Esophagus squamous epithelium (tissue), 5 donors: ENCODE measurements around the gene ARHGAP30. TPM values are rescaled to one million over a fixed set of nuclear protein-coding genes. Genes with fewer than 3 reads are reported as not detected.

Experiments used
- DNase-seq: peaks from one replicate; lab custom pipeline; 2025; lab: John Stamatoyannopoulos, UW
- H3K27ac ChIP-seq, 4 donors: fragments of 200-600 bp; sonication (generic); one replicate each; pipeline ENCODE4 v1.5.1; 2016 to 2019; ENCODE audit warnings: mild to moderate bottlenecking in 1 of 4
- H3K27me3 ChIP-seq, 4 donors: fragments of 200-600 bp; sonication (generic); 1 replicate in 3 of 4; 2 replicates in 1 of 4; pipeline versions ENCODE4 v1.5.1 to v1.6.0; 2017 to 2021; ENCODE audit warnings: antibody characterized with exemption in 1 of 4
- H3K36me3 ChIP-seq, 3 donors: fragments of 200-600 bp; sonication (generic); one replicate each; pipeline ENCODE4 v1.5.1; 2016 to 2019
- H3K4me1 ChIP-seq, 3 donors: fragments of 200-600 bp; sonication (generic); one replicate each; pipeline ENCODE4 v1.5.1; 2017 to 2019
- H3K4me3 ChIP-seq, 4 donors: fragments of 200-600 bp; sonication (generic); 1 replicate in 3 of 4; 2 replicates in 1 of 4; pipeline ENCODE4 v1.5.1; 2016 to 2019; ENCODE audit warnings: mild to moderate bottlenecking in 2 of 4, moderate library complexity in 1 of 4
- H3K9me3 ChIP-seq, 3 donors: fragments of 200-600 bp; sonication (generic); one replicate each; pipeline ENCODE4 v1.5.1; 2016 to 2019
- CTCF ChIP-seq, 6 experiments: fragments of 450-650 bp in 4 of 6; fragments of 200-600 bp in 2 of 6; sonication (generic) in 2 of 6; IDR thresholded peaks; one replicate each; pipeline ENCODE4 v1.5.1; 2016 to 2019; ENCODE audit warnings: antibody characterized with exemption in 6 of 6, mild to moderate bottlenecking in 4 of 6, moderate library complexity in 4 of 6
- POLR2A ChIP-seq, 4 donors: fragments of 450-650 bp; IDR thresholded peaks; one replicate each; pipeline ENCODE4 v1.6.1; 2017; ENCODE audit warnings: antibody characterized with exemption in 4 of 4, mild to moderate bottlenecking in 4 of 4, moderate library complexity in 3 of 4
- WGBS, 2 donors: methylation state at CpG; one replicate each; pipeline ENCODE4 v1.1.5; 2018; 5-methylcytosine and 5-hydroxymethylcytosine counted together
- intact Hi-C: fragments of 100-400 bp; cut with DNase I; formaldehyde crosslinking; loops from one replicate; pipeline ENCODE4 v1.15.0; 2022
- total RNA-seq, 4 donors: library from RNA; depleted of rRNA; stranded (reverse); fragments of >200 nt; gene quantifications; one replicate each; pipeline ENCODE4 v1.1.0, GENCODE V29; 2016
- donor health status: DM: yes; HTN: yes; CAD: no.

ARHGAP30 gene
- total RNA-seq, 4 donors from 2014 or later: 2.9 to 13.5 (median 7.4) TPM

GRCh38 chr1:161044535-161044907 lies 25.2 kb downstream of the ARHGAP30 start:
- Histone ChIP-seq H3K4me3 (peak overlapping the region; percentile 78 to 97 (median 86)), H3K27me3 (no peaks in the 10 kb centered on the region), H3K27ac (peak overlapping the region; percentile 94 to 99 (median 96)), H3K4me1 (peaks cover 7 to 43% (median 11%) of the 10 kb centered on the region in 3 donors), H3K36me3 (peaks cover 24 to 59% (median 29%) of the 10 kb centered on the region in 3 donors), H3K9me3 (no peaks in the 10 kb centered on the region)
- DNase-seq: no peak
- intact Hi-C loops: no loop called here
- TF ChIP-seq CTCF (IDR thresholded peaks at IDR 0.05) (no peak), POLR2A (IDR thresholded peaks at IDR 0.05) (no peak)

- H3K27me3 ChIP-seq: no peaks in the 10 kb centered on the region
- no peaks in the 10 kb centered on the region for H3K9me3 ChIP-seq
- H3K36me3 ChIP-seq: peaks cover 26 to 45% (median 28%) of the 10 kb centered on the region in 3 donors
- intact Hi-C loops: loop anchor here (10.0 kb wide), 1 partner anchor 55 kb away; the partner anchor contains the start of gene KLHDC9
- peak overlapping the region in 2 of 4 donors; percentile 87 to 91 for H3K27ac ChIP-seq
- no peak for DNase-seq
- H3K4me1 ChIP-seq: peaks cover 14 to 48% (median 16%) of the 10 kb centered on the region in 3 donors
- H3K4me3 ChIP-seq: no peak overlapping the region
- TF ChIP-seq CTCF (IDR thresholded peaks at IDR 0.05) (no peak), POLR2A (IDR thresholded peaks at IDR 0.05) (no peak)
- 93 to 100% methylated on average over 1 to 3 of the region's 5 CpGs for WGBS, 2 donors
Observed at GRCh38 chr1:161039546-161039945, 30.1 kb downstream of the ARHGAP30 start.

- Histone ChIP-seq H3K36me3 (peaks cover 26 to 45% (median 28%) of the 10 kb centered on the region in 3 donors), H3K9me3 (no peaks in the 10 kb centered on the region), H3K4me1 (peaks cover 10 to 44% (median 13%) of the 10 kb centered on the region in 3 donors), H3K4me3 (peak overlapping the region; percentile 61 to 84 (median 78)), H3K27ac (peak overlapping the region; percentile 77 to 91 (median 85)), H3K27me3 (no peaks in the 10 kb centered on the region)
- DNase-seq: no peak
- TF ChIP-seq CTCF (IDR thresholded peaks at IDR 0.05) (no peak), POLR2A (IDR thresholded peaks at IDR 0.05) (no peak)
- intact Hi-C loops: loop anchor here (10.0 kb wide), 1 partner anchor 56 kb away; the partner anchor contains the start of gene KLHDC9
- WGBS, 2 donors: 3 to 26% methylated on average over 2 to 3 of the region's 3 CpGs
Observed at GRCh38 chr1:161039154-161039545, 30.5 kb downstream of the ARHGAP30 start.

DNA sequence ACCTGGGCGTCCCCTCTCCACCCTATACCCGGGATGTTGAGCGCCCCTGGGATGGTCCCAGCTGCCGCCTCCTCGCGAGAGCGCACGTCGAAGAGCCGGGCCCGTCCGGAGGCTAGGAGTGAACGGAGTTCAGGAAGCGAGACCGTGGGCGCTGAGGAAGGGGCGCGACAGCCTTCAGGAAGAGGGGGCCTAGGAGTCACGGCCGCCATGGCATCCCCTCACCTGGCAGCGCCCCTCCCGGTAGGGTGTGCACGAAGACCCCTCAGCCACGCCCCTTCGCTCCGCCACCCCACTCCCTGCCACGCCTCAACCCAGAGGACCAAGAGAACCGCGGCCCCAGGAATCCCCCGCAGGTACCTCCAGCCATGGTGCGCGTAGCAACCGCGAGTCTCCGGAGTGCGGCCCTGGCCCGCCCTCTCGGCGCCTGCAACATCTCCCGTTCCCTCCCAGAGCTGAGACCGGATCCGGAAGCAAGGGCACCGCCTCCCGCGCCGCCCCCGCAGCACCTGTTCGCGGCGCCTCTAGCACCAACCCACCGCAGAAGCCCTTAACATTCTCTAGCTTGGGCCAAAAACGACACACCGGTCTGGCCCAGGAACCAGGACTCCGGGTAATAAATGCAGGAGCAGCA lies 31.1 kb downstream of the ARHGAP30 start, which contains the start of gene TSTD1:
TSTD1 (minus strand) TSS at position 442 of the 631 bp plus-strand sequence; CDS start at position 367, 75 bp downstream.
- Histone ChIP-seq H3K4me3 (peak within 1 kb of the TSS; percentile 61 to 84 (median 78)), H3K27me3 (no peaks in the 10 kb centered on the region), H3K36me3 (peaks cover 26 to 45% (median 28%) of the 10 kb centered on the region in 3 donors), H3K4me1 (peaks cover 5 to 39% (median 8%) of the 10 kb centered on the region in 3 donors), H3K9me3 (no peaks in the 10 kb centered on the region), H3K27ac (peak within 1 kb of the TSS; percentile 77 to 91 (median 85))
- WGBS, 2 donors: 9 to 27% methylated on average over 6 to 7 of the region's 54 CpGs
- intact Hi-C loops: loop anchor here (10.0 kb wide), 1 partner anchor 56 kb away; the partner anchor contains the start of gene KLHDC9
- no peak for DNase-seq
- TF ChIP-seq POLR2A (IDR thresholded peaks at IDR 0.05) (peak in 1 of 4 donors; percentile 70), CTCF (IDR thresholded peaks at IDR 0.05) (peak in 1 of 6 experiments; percentile 11)
